HG03342 (cell line): Measurements from ENCODE around the gene SPATA6L.
"Not testable (repeated sequence)": the region's sequence is repeated elsewhere in the genome, so short reads cannot be mapped to it uniquely, and the experiment has no call there.

ENCODE experiments used
- ATAC-seq: cut with Tn5 transposase; IDR thresholded peaks from one replicate; pipeline ENCODE4 v1.9.1; 2021; ENCODE audit warnings: mild to moderate bottlenecking, moderate library complexity; ENCODE audit not compliant: unreplicated experiment

The SPATA6L gene

GRCh38 chr9:4640027-4640426 is 26.3 kb downstream of the SPATA6L start:
- no peak for ATAC-seq

GRCh38 chr9:4639420-4639819 is 26.9 kb downstream of the SPATA6L start:
- no peak for ATAC-seq

DNA sequence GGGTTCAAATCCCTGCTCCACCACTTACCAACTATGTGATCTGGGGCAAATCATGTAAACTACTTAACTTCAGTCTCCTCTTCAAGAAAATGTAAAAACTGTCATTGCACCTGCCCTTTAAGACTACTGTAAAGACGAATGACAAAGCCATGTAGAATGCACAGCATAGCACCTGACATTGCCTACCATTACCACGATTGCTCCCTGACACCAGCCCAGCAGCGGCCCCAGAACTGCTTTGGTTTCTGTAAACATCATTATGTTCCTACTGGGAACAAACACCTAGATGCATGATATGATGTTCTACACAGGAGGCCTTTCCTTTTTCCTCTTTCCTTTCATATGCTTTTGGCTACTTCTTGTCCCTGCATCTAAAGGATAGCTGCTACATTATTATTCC is 27.3 kb downstream of the SPATA6L start:
- ATAC-seq, result no peak

DNA sequence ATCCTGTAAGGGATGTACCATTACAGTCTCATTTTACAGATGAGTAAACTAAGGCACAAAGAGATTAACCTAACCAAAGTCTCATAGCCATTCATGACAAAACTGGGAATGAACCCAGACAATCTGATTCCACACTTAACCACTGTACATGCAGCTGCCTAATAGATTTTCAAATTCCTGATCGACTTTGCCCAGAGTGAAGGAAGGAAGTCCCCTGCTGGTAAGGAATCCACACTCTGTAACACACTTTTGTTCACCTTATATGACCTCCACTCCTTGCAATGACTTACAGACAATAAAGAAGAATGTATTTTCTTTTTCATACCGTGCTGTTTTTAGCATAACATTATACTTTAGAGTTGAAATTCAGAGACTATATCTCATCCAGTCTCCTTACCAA is 35.4 kb downstream of the SPATA6L start:
- ATAC-seq, result no peak

DNA sequence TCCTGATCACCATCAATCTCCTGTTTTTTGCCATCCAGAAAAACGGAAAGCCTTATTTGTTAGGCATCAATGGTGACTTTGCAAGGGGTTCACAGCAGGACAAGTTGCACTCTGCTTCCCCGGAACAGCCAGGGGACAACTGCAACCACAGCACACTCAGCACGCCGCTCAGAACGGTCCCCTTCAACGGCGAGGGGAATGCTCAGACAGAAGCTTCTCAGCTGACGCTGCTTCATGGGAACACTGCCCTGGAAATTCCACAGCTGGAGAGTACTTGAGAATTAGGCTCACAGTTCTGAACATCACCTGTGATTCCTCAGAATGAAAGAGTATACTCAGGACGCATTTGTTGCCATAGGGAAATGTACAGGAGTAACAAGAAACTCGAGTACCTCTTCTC is 44.3 kb downstream of the SPATA6L start:
- ATAC-seq, result no peak

GRCh38 chr9:4620881-4621555 is 45.3 kb downstream of the SPATA6L start:
- no peak for ATAC-seq

- ATAC-seq, result no peak
Measured at GRCh38 chr9:4620057-4620765, 46.1 kb downstream of the SPATA6L start.

- no peak for ATAC-seq
Measured at GRCh38 chr9:4618700-4619099, 47.6 kb downstream of the SPATA6L start.

- no peak for ATAC-seq
Measured at GRCh38 chr9:4617752-4618151, 48.5 kb downstream of the SPATA6L start.

- ATAC-seq, result no peak
Measured at GRCh38 chr9:4615778-4616177, 50.5 kb downstream of the SPATA6L start.

DNA sequence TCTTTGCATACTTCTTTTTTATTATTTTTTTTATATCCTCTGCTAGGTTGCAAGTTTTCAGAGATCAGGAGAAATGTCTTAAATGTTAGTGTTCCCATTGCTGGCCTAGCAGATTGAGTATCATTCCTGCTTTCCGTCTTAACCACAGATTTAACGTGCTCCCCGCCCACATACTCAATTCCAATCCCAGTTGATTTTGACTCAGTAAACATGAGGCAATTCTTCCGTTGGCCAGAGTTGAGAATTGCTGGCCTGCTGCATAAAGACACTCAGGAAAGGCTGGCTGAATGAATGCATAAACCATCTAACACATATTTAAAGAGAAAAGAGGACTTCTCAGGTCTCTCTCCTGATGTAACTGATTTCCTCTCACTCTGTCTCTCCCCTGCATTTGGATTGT is 51.0 kb downstream of the SPATA6L start:
- ATAC-seq, result no peak

GRCh38 chr9:4614627-4615026 is 51.7 kb downstream of the SPATA6L start:
- no peak for ATAC-seq

DNA sequence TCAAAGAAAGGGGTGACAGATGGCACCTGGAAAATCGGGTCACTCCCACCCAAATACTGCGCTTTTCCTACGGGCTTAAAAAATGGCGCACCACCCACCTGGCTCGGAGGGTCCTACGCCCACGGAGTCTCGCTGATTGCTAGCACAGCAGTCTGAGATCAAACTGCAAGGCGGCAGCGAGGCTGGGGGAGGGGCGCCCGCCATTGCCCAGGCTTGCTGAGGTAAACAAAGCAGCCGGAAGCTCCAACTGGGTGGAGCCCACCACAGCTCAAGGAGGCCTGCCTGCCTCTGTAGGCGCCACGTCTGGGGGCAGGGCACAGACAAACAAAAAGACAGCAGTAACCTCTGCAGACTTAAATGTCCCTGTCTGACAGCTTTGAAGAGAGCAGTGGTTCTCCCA is 60.2 kb downstream of the SPATA6L start:
- not testable (repeated sequence) for ATAC-seq

DNA sequence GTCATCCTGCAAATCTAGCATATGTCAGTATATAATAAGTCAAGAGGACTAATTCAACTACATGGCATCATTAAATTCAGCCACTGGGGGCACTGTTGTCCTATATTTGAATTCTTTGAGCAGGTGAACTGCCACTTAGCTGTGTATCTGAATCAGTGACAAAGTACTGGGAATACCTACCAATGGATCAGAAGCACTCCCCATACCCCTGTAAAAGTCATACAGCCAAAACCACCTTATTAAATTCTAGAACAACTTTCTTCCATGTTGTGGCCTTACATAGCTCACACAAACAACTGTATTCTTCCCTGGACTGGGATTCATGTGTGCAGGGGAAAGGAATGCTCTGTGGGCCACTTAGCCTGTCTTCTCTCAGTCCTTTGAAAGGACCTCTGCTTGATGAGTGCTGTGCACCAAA is 61.6 kb downstream of the SPATA6L start:
- ATAC-seq, result peak; percentile 93

- no peak for ATAC-seq
Measured at GRCh38 chr9:4603830-4604229, 62.5 kb downstream of the SPATA6L start.

- no peak for ATAC-seq
Measured at GRCh38 chr9:4600368-4600767, 65.9 kb downstream of the SPATA6L start.

DNA sequence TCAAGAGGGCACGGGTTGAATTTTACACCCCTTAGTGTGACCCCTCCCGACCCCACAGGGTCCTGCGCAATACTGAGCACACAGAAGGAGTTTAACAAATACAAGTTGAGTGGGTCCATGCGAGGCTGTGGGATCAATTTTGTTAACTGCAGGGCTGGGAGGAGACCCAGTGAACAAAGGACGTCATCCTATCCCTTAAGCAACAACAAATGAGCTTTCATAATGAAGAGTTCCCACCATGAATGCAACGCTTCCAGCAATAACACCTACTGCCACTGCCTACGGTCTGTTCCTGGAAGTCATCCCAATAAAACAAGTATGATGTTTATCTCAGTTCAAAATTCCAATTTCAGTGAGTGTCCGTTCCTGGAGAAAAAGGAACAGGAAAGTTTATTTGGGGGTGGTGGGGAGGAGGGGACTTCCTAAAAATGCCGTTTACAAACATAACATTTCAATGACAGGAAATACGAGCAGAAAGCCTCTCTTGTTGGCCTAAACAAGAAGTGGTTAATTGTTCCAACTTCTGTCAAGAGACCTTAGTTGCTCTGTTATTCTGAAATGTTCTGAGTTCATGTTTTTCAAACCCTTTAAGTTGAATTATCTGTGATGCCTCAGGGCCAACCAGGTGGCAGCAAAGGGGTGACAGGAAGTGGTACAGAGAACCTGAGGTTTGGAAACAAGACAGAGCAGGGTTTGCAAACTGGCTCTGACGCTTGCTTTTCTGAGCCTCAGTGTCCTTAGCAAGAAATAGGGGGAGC is 69.9 kb downstream of the SPATA6L start:
- no peak for ATAC-seq

- no peak for ATAC-seq
Measured at GRCh38 chr9:4594994-4595393, 71.3 kb downstream of the SPATA6L start.

DNA sequence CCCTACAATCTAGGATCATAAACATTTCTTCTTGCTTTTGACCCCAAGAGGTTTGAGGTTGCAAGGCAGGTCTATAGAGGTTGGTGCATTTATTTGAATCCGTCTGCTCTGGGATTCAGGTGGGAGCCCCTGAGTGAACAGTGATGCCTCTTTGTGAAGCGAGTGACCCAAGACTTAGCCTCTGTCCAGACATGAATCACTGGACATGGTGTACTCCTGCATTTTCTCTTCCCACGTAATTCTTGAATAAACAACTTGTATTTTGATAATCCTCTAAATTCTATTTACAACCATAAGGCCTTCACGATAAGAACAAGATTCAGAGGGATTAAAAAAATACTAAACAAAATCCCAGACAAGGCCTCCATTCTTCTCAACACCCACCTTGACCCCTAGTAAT is 71.7 kb downstream of the SPATA6L start:
- no peak for ATAC-seq

DNA sequence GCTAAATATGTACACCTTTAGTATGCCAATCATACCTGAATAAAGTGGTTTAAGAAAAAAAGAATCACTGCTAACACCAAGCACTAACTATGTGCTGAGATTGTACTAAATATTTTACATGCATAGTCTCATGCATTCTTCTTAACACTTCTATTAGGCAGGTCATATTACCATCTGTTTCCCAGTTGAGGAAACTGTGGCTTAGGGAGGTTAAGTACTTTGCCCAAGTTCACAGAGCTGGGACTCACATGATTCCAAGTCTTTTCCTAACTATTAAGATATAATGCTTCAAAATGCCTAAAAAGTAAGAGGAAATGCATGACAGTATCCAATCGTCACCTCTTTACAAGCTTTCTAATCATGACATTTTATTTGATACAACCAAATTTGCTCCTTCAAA is 73.4 kb downstream of the SPATA6L start:
- no peak for ATAC-seq

- no peak for ATAC-seq
Measured at GRCh38 chr9:4592295-4592694, 74.0 kb downstream of the SPATA6L start.

DNA sequence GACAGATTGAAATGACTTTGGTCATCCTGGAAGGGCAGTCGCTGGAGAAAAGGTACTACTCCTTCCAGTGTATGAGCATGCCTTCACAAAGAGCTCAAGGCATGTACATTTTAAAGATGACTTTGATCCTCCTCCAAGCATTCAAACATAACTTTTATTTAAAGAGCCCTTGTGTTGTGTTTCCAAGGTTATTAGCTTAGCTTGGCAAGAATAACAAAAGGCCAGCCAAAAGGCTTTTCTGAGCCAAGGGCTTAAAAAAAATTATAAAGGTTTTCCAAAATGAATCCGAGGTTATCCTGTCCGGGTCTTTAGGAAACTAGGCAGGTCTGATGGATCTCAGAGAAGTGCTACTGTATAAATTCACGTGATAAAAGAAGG is 75.2 kb downstream of the SPATA6L start:
- ATAC-seq, result no peak
